Effector CD4-positive, alpha-beta T cell (primary cell): ENCODE data around the gene ZNF573.

Source experiments
- DNase-seq: peaks from one replicate; pipeline ENCODE4 v3.0.0-alpha.2; 2020

The ZNF573 gene

DNA sequence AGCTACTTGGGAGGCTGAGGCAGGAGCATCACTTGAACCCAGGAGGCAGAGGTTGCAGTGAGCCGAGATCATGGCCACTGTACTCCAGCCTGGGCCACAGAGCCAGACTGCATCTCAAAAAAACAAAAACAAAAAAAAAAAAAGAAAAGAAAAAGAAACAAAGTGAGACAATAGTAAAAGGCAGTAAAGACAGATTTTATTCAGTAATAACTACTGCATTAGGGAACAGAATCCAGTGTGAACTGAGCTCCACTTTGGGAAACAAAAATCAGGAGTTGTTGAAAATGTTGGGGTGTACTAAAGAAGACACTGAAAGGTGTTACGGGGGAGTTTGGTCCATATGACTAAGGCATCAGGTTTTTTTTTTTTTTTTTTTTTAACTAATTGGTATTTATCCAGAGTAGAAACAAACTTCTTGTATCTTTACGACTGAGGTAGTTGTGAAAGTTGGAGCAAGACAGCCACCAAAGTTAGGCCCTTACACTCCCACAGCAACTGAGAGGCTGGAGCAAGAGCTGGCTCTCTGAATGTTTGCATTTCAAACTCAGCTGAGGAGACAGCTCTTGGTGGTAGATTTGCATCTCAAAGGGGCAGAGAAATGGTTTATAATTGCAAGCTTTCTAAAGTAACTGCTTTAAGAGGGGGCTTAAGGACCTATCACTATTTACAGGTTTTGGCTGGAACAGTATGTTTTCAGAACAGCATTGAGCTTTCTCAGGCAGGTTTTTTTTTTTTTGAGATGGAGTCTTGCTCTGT lies 84.1 kb downstream of the ZNF573 start:
- no peak for DNase-seq

DNA sequence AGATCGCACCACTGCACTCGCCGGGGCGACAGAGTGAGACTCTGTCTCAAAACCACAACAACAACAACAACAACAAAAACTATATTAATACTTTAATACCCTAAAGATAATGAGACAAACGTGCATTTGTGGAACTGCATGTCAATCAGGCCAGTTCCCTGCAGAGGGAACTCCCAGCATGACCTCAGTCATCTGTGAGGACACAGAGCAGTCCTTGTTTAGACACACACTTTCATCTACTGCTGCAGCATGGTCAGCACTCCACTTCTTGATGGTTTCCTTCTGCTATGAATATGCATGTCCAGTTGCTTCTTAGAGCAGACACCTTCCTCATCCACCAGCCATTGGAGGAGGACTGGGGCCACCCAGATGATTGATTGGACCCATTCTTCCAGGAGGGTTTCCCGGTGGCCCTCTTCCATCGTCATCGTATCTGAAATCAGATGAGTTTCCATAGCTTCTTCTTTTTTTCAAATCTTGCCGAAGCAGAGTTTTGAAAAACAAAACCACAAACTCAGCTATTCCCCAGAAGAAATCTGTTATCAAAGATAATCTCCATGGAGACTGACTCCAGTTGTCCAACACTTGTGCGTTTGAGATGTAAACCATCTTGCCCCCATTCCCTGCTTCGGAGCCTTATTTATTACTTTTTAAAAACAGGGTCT lies 86.3 kb downstream of the ZNF573 start:
- no peak for DNase-seq

DNA sequence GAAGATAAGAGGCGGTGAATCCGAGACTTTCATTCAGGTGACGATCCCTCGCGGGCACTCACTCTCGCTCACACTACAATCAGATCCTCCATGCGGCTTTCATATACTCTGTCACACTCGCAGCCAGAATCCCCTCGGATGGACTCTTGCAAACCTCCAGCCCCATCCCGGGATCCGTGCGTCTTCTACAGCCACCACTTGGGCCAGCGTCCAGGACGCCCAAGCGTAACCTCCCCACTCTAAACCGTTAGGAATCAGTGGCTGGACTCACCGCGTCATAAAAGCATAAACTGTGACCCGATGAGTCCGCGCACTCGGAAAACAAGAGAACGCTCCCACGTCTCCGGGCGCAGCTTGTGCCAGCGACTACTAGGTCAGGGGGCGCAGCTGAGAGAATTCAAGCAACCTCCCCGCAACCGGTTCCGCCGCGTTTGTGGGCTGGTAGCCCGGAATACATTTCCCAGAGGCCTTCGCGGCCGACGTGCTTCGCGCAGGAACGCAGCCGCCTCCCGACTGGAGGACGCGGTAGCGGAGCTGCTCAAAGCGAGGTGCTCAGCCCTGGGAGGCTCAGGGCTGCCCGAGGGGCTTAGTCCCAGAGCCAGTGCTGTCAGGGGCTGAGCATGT lies 87.4 kb downstream of the ZNF573 start:
- peak; percentile 64 for DNase-seq
